ENCODE results near the gene VAMP8.

The VAMP8 gene

DNA sequence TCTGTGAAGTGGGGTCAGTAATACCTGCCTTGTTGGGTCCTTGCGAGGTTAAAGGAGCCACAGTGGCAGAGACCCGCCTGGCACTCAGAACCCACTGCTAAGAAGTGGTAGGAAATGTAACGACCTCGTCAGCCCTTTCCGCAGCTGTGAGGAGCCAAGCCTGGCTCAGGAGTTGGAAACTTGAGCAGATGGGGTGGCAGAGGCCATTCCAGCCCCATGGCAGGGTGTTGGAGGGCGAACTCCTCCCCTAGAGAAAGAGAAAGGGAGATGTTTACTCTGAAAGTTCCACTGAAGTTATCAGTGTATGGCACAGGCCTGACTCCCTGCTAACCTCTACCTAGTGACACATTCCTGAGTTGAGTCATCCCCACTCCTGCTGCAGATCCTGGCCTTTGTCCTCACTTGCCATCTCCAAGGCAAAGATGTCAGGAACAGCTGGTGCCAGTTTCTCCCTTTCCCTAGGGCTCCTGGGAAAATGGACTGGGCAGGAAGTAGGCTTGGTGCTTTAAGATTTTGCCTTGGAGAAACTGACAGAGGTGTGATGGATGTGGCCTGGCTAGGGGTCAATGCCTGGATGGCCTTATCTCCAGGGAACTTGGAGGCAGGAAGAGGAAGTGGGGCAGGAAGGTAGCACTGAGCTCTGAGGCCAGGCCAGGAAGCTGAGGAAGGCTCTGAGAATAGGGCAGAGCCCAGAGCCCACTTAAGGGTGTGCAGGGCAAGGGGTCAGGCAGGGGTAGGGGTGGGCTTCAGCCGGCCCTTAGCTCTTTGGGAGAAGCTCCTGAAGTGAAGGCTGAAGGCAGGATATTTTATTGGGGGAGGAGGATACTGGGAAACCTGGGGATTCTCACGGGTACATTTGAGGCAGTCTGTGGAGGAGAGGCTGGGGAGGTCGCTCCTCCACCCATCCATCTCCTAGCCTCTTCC, 7.7 kb downstream of the VAMP8 start:
- no peak overlapping the region for H3K4me2 ChIP-seq (ENCODE audit: low read depth, low read length)
- no peak for DNase-seq

DNA sequence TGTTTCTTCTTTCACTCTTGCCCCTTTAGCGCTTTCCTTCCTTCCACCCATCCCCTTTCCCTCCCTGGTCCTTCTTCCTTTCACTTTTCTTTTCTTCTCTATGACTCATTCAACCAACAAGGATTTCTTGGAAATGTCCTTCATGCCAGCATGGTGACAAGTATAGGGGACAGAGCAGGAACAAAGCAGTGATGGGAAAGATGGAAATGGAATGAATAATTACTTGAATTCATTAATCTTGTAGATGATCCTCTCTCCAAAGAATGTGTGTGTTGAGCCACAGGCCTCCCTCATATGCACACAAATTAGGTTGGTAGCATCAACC, 8.4 kb downstream of the VAMP8 start:
- DNase-seq = no peak
- Histone ChIP-seq H3K4me3 (ENCODE audit: low read length) (no peak overlapping the region), H3K4me2 (ENCODE audit: low read depth, low read length) (no peak overlapping the region), H3F3A (ENCODE audit: insufficient read depth, low read length) (no peaks in the 10 kb centered on the region), H3K36me3 (replicated peaks; ENCODE audit: insufficient read depth, low read length) (0 out of 2 replicates have a peak, but pooled peaks cover 5% of the 10 kb centered on the region), H4K20me1 (ENCODE audit: insufficient read depth, low read length) (no peaks in the 10 kb centered on the region), H2AFZ (ENCODE audit: low read length) (no peak overlapping the region), H3K79me2 (ENCODE audit: low read length) (no peaks in the 10 kb centered on the region), H3K9ac (ENCODE audit: low read length) (no peak overlapping the region), H3K27me3 (replicated peaks; ENCODE audit: insufficient read depth, low read length) (no peaks in the 10 kb centered on the region), H3K9me3 (replicated peaks; ENCODE audit: insufficient read depth, low read length) (no peaks in the 10 kb centered on the region), H3K27ac (ENCODE audit: low read length) (no peak overlapping the region), H3K9me2 (replicated peaks; ENCODE audit: insufficient read depth, low read length) (no peaks in the 10 kb centered on the region), H3K4me1 (ENCODE audit: low read length) (no peaks in the 10 kb centered on the region)
- TF ChIP-seq, protein P1, sequence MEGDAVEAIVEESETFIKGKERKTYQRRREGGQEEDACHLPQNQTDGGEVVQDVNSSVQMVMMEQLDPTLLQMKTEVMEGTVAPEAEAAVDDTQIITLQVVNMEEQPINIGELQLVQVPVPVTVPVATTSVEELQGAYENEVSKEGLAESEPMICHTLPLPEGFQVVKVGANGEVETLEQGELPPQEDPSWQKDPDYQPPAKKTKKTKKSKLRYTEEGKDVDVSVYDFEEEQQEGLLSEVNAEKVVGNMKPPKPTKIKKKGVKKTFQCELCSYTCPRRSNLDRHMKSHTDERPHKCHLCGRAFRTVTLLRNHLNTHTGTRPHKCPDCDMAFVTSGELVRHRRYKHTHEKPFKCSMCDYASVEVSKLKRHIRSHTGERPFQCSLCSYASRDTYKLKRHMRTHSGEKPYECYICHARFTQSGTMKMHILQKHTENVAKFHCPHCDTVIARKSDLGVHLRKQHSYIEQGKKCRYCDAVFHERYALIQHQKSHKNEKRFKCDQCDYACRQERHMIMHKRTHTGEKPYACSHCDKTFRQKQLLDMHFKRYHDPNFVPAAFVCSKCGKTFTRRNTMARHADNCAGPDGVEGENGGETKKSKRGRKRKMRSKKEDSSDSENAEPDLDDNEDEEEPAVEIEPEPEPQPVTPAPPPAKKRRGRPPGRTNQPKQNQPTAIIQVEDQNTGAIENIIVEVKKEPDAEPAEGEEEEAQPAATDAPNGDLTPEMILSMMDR (IDR thresholded peaks at IDR 0.05; ENCODE audit: low read length) = no peak
- TF ChIP-seq EZH2 (optimal IDR thresholded peaks at IDR 0.05; ENCODE audit: low read depth, low read length) = no peak
- no peak for TF ChIP-seq EZH2phosphoT487 (IDR thresholded peaks at IDR 0.05; ENCODE audit: low read length)

More for the DNA sequence above, 7.7 kb downstream of the VAMP8 start:
- H3K27me3 ChIP-seq (replicated peaks; ENCODE audit: insufficient read depth, low read length) = no peaks in the 10 kb centered on the region
- no peaks in the 10 kb centered on the region for H3F3A ChIP-seq (ENCODE audit: insufficient read depth, low read length)
- no peaks in the 10 kb centered on the region for H3K9me2 ChIP-seq (replicated peaks; ENCODE audit: insufficient read depth, low read length)
- no peak overlapping the region for H3K9ac ChIP-seq (ENCODE audit: low read length)
- H4K20me1 ChIP-seq (ENCODE audit: insufficient read depth, low read length) = no peaks in the 10 kb centered on the region
- TF ChIP-seq, protein P1 (IDR thresholded peaks at IDR 0.05; ENCODE audit: low read length) = no peak
- TF ChIP-seq EZH2 (optimal IDR thresholded peaks at IDR 0.05; ENCODE audit: low read depth, low read length) = no peak
- H2AFZ ChIP-seq (ENCODE audit: low read length) = no peak overlapping the region
- H3K36me3 ChIP-seq (replicated peaks; ENCODE audit: insufficient read depth, low read length) = 0 out of 2 replicates have a peak, but pooled peaks cover 5% of the 10 kb centered on the region
- H3K4me3 ChIP-seq (ENCODE audit: low read length) = no peak overlapping the region
- H3K27ac ChIP-seq (ENCODE audit: low read length) = no peak overlapping the region
- no peaks in the 10 kb centered on the region for H3K4me1 ChIP-seq (ENCODE audit: low read length)
- H3K9me3 ChIP-seq (replicated peaks; ENCODE audit: insufficient read depth, low read length) = no peaks in the 10 kb centered on the region
- H3K79me2 ChIP-seq (ENCODE audit: low read length) = peaks cover 3% of the 10 kb centered on the region

DNA sequence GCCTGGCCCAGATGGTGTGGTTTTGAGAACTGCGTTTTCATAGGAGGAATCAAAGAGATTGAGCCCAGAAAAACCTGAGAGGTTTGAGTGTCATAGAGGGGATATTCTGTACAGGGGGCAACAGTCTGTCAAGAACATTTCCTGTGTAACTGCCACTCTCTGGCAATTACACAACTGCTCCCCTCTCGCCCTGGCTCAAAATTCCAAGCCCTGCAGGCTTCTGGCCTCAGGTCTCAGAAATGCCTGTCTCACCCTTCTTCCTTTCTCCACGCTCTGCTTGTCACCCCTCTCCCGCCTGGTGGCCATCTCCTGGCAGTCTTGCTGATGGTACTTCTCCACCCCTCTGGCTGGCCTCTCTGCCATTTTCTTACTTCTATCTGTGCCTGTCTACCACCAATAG, 10.8 kb downstream of the VAMP8 start:
- Histone ChIP-seq H3K9me2 (replicated peaks; ENCODE audit: insufficient read depth, low read length) (no peaks in the 10 kb centered on the region), H3K36me3 (replicated peaks; ENCODE audit: insufficient read depth, low read length) (no peaks in the 10 kb centered on the region), H3K27ac (ENCODE audit: low read length) (no peak overlapping the region), H3F3A (ENCODE audit: insufficient read depth, low read length) (no peaks in the 10 kb centered on the region), H3K27me3 (replicated peaks; ENCODE audit: insufficient read depth, low read length) (no peaks in the 10 kb centered on the region), H3K79me2 (ENCODE audit: low read length) (no peaks in the 10 kb centered on the region), H3K9ac (ENCODE audit: low read length) (no peak overlapping the region), H4K20me1 (ENCODE audit: insufficient read depth, low read length) (no peaks in the 10 kb centered on the region), H3K4me1 (ENCODE audit: low read length) (no peaks in the 10 kb centered on the region), H3K4me3 (ENCODE audit: low read length) (no peak overlapping the region), H2AFZ (ENCODE audit: low read length) (no peak overlapping the region), H3K9me3 (replicated peaks; ENCODE audit: insufficient read depth, low read length) (no peaks in the 10 kb centered on the region), H3K4me2 (ENCODE audit: low read depth, low read length) (no peak overlapping the region)
- TF ChIP-seq EZH2 (optimal IDR thresholded peaks at IDR 0.05; ENCODE audit: low read depth, low read length) (no peak), EZH2phosphoT487 (IDR thresholded peaks at IDR 0.05; ENCODE audit: low read length) (no peak)
- TF ChIP-seq, protein P1 (IDR thresholded peaks at IDR 0.05; ENCODE audit: low read length) = no peak
- no peak for DNase-seq

Data from MM.1S (cell line).